Mononuclear cell (primary cell): ENCODE results near the gene IGFALS. TPM values are rescaled to one million over a fixed set of nuclear protein-coding genes. Genes with fewer than 3 reads are reported as not detected.

Source experiments
- H3K27me3 ChIP-seq: 2 replicates; pipeline ENCODE4 v1.6.0; 2011; ENCODE audit warnings: low read length, control low read depth; ENCODE audit not compliant: insufficient read depth
- H3K4me1 ChIP-seq: 2 replicates; pipeline ENCODE4 v1.5.1; 2011; ENCODE audit warnings: mild to moderate bottlenecking, low read length, control low read depth; ENCODE audit not compliant: insufficient read depth
- H3K4me3 ChIP-seq: 2 replicates; pipeline ENCODE4 v1.5.1; 2011; ENCODE audit warnings: mild to moderate bottlenecking, low read length, moderate library complexity
- H3K9me3 ChIP-seq: 2 replicates; pipeline ENCODE4 v1.5.1; 2011; ENCODE audit warnings: low read depth, mild to moderate bottlenecking, control low read depth, low read length
- total RNA-seq: library from RNA; depleted of rRNA; stranded (reverse); fragments of >200 nt; gene quantifications from one replicate; pipeline ENCODE4 v1.2.3, GENCODE V29; 2012

Gene IGFALS
- total RNA-seq, 1 donor, result 0.63 TPM

DNA sequence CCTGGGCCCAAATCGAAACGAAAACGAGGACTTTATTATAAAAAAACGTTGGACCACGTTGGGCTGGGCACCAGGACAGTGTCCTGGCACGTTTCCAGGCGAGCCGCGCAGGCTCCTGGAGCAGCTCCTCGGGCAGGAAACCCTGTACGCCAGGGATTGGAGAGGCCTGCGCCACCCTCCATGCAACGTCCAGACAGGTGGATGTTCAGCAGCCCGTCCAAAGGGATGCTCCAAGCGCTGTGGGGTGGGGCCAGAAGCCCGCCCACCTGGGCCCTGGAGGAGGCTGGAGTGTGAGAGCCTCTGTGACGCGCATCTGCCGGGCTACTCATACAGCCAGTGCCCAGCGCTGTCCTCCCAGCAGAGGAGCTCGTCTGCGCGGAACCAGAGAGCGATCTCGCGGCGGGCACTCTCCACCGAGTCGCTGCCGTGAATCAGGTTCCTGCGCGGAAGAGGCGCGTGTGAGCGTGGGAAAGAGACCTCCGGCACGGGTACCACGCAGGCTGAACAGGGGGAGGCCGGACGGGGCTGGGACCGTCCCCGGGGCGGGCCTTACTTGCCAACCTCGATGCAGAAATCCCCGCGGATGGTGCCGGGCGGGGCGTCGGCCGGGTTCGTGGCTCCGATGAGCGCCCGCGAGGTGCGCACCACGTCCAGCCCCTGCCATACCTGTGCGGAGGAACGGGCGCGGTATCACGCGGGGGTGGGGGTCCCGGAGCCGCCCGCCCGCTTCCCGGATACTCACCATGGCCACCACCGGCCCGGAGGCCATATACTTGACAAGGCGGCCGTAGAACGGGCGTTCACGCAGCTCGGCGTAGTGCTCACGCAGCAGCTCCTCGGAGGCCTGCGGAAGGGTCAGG is 22.9 kb downstream of the IGFALS start:
- H3K4me3 ChIP-seq, result peak overlapping the region; percentile 88

DNA sequence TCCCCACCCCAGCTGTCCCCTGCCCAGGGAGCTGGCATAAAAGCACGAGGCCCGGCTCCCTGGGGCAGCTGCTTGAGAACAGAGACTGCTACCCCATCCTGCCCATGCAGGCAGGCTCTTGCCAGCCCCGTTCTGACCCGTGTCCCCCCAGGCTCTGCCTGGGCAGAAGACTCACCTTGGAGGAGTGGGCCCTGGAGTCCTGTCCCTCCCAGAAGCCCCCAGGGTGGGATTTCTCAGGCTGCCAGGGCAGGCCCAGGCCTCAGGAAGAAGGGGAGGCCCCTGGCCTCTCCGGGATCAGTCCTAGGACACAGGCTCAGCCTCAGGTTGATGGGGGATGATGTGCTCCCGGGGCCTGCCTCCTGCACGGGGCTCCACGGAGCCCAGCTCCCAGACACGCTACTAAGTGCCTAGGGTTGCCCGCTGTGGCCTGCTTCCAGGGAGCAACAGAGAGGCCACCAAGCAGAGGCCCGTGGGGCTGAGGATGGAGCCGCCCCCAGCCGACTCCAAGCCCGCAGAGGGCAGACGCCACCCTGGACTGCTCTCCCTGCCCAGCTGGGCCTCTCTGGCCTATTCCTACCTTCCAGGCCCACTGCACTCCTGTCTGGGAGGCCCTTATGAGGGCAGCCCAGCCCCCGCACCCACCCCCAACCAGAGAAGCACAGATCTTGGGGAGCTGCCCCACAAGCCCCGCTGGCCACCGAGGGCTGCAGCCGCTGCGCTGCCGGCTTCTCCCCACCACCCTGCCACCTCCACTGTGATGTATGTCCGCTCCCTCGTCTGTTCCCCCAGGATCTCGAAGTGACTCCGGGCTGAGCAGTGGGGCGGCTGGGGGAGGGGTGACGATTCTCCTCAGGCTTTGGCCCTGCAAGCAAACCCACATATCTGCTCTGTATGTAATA is 23.9 kb downstream of the IGFALS start:
- no peak overlapping the region for H3K4me3 ChIP-seq
- peaks cover 31% of the 10 kb centered on the region for H3K4me1 ChIP-seq
- H3K9me3 ChIP-seq, result no peaks in the 10 kb centered on the region
- no peaks in the 10 kb centered on the region for H3K27me3 ChIP-seq

More for the DNA sequence above, 22.9 kb downstream of the IGFALS start:
- Histone ChIP-seq H3K9me3 (no peaks in the 10 kb centered on the region), H3K4me1 (peaks cover 36% of the 10 kb centered on the region), H3K27me3 (no peaks in the 10 kb centered on the region)

DNA sequence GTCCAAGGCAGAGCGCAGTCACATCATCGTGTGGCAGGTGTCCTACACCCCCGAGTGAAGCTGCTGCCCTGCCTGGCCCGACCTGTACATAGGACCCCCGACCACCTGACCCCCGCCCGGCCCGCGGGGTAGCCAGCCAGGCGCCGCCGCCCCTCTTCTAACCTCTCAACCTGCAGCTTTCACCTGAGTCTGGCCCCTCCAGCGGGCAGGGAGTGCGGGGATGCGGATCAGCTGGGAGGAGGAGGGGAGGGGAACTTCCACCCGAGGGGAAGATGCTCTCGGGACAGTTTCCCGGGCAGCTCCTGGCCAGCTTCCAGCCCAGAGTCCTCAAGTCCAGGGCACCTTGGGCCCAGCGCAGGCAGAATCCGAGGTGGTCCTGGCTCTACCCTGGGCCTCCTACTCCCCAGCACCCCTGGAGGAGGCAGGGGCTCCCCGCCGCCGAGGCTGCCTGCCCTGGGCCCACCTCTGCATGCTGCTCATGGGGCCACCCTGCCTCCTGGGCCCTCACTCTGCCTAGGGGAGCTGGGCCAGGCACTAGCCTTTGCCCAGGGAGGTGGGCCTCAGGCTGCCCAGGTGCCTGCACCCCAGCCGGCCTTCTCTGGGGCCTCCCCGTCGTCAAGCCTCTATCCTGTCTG is 24.6 kb downstream of the IGFALS start:
- no peaks in the 10 kb centered on the region for H3K9me3 ChIP-seq
- no peaks in the 10 kb centered on the region for H3K27me3 ChIP-seq
- peaks cover 23% of the 10 kb centered on the region for H3K4me1 ChIP-seq
- no peak overlapping the region for H3K4me3 ChIP-seq

DNA sequence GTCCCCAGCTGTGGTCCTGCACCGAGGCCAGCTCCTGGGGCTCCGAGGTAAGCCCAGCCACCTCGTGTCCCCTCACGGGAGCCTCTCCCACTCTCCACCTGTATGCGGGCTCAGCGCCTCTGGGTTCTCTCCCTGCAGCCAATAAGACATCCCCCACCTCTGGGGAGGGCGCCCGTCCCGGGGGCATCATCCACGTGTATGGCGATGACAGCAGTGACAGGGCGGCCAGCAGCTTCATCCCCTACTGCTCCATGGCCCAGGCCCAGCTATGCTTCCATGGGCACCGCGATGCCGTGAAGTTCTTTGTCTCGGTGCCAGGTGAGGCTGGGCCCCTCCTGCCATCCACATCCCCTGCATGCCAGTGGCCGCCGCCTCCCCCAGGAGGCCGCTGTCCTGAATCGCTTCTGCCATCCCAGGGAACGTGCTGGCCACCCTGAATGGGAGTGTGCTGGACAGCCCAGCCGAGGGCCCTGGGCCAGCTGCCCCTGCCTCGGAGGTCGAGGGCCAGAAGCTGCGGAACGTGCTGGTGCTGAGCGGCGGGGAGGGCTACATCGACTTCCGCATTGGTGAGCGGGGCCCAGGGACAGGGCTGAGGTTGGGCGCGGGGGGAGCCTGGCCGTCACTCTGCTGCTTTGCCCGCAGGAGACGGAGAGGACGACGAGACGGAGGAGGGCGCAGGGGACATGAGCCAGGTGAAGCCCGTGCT is 25.3 kb downstream of the IGFALS start:
- H3K4me3 ChIP-seq, result no peak overlapping the region
- no peaks in the 10 kb centered on the region for H3K9me3 ChIP-seq
- peaks cover 20% of the 10 kb centered on the region for H3K4me1 ChIP-seq
- no peaks in the 10 kb centered on the region for H3K27me3 ChIP-seq

DNA sequence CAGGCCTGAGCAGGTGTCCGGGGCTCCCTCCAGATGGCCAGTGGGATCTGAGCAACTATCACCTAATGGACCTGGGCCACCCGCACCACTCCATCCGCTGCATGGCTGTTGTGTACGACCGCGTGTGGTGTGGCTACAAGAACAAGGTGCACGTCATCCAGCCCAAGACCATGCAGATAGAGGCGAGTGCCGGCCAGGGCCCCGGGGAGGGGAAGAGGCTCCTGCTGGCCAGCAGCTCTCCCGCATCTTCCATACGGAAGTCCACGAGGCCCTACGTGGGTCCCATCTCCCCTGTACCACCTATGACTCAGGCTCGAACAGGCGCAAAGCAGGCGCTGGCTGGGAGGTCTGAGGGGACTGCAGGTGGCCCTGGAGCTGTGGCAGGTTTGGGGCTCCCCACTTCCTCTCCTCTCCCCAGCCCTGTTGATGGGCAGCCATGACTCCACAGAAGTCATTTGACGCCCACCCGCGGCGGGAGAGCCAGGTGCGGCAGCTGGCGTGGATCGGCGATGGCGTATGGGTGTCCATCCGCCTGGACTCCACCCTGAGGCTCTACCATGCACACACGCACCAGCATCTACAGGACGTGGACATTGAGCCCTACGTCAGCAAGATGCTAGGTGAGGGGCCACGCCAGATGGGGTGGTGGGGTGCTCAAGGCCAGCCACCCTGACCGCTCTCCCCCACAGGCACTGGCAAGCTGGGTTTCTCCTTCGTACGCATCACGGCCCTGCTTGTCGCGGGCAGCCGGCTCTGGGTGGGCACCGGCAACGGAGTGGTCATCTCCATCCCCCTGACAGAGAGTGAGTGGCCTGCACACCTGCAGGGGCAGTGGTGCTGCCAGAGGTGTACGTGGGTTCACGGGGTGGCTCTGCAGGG is 26.1 kb downstream of the IGFALS start:
- H3K4me1 ChIP-seq, result peaks cover 18% of the 10 kb centered on the region
- H3K4me3 ChIP-seq, result no peak overlapping the region
- H3K27me3 ChIP-seq, result no peaks in the 10 kb centered on the region
- no peaks in the 10 kb centered on the region for H3K9me3 ChIP-seq

DNA sequence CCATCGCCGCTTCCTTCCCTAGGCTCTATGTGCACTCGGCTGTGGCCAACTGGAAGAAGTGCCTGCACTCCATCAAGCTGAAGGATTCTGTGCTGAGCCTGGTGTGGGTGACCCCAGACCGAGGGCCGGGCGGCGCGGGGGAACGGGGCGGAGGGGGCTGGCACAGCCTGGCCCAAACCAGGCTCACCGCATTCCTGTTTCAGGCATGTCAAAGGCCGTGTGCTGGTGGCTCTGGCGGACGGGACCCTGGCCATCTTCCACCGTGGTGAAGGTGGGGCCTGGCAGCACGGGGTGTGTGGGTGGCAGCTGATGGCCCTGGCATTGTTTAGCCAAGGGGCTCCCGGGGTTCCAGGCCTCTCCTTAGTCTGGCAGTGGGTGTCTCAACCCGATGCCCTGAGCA is 26.8 kb downstream of the IGFALS start:
- Histone ChIP-seq H3K9me3 (no peaks in the 10 kb centered on the region), H3K4me3 (no peak overlapping the region), H3K27me3 (no peaks in the 10 kb centered on the region), H3K4me1 (peaks cover 11% of the 10 kb centered on the region)

DNA sequence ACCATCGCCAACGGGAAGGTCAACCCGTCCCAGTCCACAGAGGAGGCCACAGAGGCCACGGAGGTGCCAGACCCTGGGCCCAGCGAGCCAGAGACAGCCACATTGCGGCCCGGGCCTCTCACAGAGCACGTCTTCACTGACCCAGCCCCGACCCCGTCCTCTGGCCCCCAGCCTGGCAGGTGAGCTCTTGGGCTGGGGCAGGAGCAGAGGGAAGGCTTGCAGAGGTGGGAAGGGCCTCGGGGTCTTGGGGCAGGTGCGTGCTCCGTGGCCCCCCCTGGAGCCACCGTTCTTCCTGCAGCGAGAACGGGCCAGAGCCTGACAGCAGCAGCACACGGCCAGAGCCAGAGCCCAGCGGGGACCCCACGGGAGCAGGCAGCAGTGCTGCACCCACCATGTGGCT is 27.3 kb downstream of the IGFALS start:
- H3K27me3 ChIP-seq, result no peaks in the 10 kb centered on the region
- H3K4me1 ChIP-seq, result peaks cover 10% of the 10 kb centered on the region
- H3K4me3 ChIP-seq, result no peak overlapping the region
- H3K9me3 ChIP-seq, result no peaks in the 10 kb centered on the region

DNA sequence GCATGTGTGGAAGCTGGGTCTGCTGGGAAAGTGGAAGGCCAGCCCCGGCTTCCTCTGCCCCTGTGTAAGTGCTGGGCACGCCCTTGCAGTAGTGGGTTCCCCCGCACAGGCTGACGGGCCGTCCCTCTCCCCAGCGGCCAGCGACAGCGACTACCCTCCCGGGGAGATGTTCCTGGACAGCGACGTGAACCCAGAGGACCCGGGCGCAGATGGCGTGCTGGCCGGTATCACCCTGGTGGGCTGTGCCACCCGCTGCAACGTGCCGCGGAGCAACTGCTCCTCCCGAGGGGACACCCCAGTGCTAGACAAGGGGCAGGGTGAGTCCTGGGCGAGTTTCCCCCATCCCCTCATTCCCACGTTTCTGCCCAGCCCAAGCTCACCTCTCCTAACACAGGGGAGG is 27.7 kb downstream of the IGFALS start:
- Histone ChIP-seq H3K27me3 (no peaks in the 10 kb centered on the region), H3K9me3 (no peaks in the 10 kb centered on the region), H3K4me1 (peaks cover 10% of the 10 kb centered on the region), H3K4me3 (no peak overlapping the region)

DNA sequence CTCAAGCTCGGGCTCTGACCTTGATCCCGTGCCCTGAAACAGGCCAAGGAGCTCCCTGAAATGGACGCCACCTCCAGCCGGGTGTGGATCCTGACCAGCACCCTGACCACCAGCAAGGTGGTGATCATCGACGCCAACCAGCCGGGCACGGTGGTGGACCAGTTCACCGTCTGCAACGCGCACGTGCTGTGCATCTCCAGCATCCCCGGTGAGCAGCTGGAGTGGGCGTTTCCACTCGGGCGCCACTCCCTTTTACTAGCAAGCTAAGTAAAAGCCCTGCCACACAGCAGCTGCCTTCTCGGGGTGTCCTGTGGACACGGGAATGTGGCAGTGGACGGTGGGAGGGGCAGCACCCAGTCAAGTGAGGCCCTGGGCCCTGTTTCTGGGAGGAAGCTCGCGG is 28.5 kb downstream of the IGFALS start:
- Histone ChIP-seq H3K4me3 (no peak overlapping the region), H3K9me3 (no peaks in the 10 kb centered on the region), H3K4me1 (peaks cover 1% of the 10 kb centered on the region), H3K27me3 (no peaks in the 10 kb centered on the region)

DNA sequence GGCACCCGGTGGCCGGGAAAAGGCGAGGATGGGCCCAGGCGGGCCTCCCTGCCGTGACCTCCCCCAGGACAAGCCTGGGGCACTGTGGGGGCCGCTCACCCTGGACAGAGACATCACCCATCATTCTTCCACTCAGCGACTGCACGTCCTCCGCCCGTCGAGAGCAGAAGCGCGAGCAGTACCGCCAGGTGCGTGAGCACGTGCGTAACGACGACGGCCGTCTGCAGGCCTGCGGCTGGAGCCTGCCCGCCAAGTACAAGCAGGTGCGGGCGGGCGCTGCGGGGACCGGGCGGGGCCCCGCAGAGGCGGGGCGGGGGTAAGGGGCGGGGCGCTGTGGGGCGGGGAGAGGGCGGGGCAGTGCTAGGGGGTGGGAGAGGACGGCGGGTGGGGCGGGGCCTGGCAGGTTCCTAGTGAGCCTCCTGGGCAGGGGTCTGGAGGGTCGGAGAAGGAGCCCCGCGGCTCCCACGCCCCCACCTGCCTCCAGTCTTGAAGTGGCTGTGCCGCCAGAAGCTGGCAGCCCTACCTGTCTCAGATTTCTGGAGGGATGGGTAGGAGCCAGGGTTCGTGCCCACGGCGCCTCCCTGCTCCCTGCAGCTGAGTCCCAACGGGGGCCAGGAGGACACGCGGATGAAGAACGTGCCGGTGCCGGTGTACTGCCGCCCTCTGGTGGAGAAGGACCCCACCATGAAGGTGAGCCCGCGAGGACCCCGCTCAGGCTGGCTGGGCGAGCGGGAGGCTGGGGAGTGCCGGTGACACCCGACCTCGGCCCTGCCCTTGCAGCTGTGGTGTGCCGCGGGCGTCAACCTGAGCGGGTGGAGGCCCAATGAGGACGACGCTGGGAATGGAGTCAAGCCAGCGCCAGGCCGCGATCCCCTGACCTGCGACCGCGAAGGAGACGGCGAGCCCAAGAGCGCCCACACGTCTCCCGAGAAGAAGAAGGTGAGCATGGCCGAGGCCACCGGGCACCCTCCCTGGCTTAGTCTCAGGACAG is 29.7 kb downstream of the IGFALS start:
- Histone ChIP-seq H3K4me1 (no peaks in the 10 kb centered on the region), H3K9me3 (no peaks in the 10 kb centered on the region), H3K4me3 (no peak overlapping the region), H3K27me3 (no peaks in the 10 kb centered on the region)

DNA sequence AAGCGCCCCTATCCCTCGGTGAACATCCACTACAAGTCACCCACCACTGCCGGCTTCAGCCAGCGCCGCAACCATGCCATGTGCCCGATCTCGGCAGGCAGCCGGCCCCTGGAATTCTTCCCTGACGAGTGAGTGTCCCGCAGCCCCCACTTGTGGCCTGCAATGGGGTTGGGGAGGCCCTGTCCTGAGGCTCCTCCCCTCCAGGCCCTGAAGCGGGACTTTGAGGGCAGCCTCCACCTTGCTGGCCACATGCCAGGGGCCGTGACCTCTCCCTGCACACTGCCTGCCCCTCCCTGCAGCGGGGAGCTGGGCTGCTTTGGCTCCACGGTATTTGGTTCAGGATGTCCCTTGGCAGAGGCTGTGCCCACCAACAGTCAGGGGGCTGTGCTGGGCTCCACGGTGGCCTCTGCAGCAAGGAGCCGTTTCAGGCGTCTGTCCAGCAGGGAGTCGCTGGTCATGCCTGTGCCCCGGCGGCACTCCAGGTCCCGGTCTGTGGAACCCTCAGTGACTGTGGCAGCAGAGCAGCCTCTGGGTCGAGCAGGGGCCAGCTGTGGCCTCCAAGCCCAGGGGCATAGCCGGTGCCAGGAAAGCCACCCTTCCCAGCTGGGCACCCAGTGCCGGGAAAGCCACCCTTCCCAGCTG is 30.5 kb downstream of the IGFALS start:
- no peaks in the 10 kb centered on the region for H3K4me1 ChIP-seq
- H3K9me3 ChIP-seq, result no peaks in the 10 kb centered on the region
- H3K27me3 ChIP-seq, result no peaks in the 10 kb centered on the region
- no peak overlapping the region for H3K4me3 ChIP-seq

DNA sequence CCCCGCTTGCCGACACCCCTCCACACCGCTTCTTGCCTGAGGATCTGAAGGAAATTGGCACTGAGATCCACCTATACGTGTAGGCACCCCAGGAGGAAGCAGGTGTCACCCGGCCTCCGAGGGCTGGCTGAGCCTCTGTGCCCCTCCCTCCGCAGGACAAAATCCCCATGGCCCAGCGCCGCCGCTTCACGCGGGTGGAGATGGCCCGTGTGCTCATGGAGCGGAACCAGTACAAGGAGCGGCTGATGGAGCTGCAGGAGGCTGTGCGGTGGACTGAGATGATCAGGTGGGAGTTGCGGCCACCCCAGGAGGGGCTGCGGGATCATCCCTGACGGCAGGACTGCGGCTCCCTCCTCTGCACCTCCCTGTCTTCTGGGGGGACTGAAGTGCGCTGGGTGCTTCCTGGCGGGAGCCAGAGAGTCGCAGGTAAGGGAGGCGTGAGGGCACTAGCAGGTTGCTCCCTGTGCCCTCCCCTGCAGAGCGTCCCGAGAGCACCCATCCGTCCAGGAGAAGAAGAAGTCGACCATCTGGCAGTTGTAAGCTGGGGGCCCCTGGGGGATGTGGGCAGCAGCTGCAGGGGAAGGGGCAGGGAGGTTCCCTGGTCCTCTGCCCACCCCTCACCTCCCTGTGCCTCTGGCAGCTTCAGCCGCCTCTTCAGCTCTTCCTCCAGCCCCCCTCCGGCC is 31.2 kb downstream of the IGFALS start:
- no peaks in the 10 kb centered on the region for H3K4me1 ChIP-seq
- H3K27me3 ChIP-seq, result no peaks in the 10 kb centered on the region
- no peaks in the 10 kb centered on the region for H3K9me3 ChIP-seq
- H3K4me3 ChIP-seq, result no peak overlapping the region
